ENCODE data around the gene IPP. TPM values are rescaled to one million over a fixed set of nuclear protein-coding genes. Genes with fewer than 3 reads are reported as not detected.

IPP gene
- total RNA-seq, 3 donors from 2014 or later = 10.5 to 15.4 (median 11.4) TPM

GRCh38 chr1:45789601-45790000, 39.1 kb upstream of the IPP start:
- TF ChIP-seq POLR2AphosphoS5 (IDR thresholded peaks at IDR 0.05) (no peak), CTCF (IDR thresholded peaks at IDR 0.05) (no peak), POLR2A (IDR thresholded peaks at IDR 0.05) (no peak)
- intact Hi-C loops (cut with DNase I; ENCODE audit: low total_unique reads) = no loop called here
- H3K27me3 ChIP-seq = no peaks in the 10 kb centered on the region
- DNase-seq (ENCODE audit: low spot score in 2 of 2) = no peak
- H3K9me3 ChIP-seq = no peaks in the 10 kb centered on the region
- H3K4me3 ChIP-seq = no peak overlapping the region
- H3K4me1 ChIP-seq = no peaks in the 10 kb centered on the region
- no peaks in the 10 kb centered on the region for H3K36me3 ChIP-seq
- H3K27ac ChIP-seq = no peak overlapping the region

GRCh38 chr1:45787905-45788304, 37.5 kb upstream of the IPP start:
- DNase-seq (ENCODE audit: low spot score in 2 of 2) = no peak
- Histone ChIP-seq H3K4me3 (no peak overlapping the region), H3K4me1 (no peaks in the 10 kb centered on the region), H3K27me3 (no peaks in the 10 kb centered on the region), H3K27ac (no peak overlapping the region), H3K9me3 (no peaks in the 10 kb centered on the region), H3K36me3 (no peaks in the 10 kb centered on the region)
- intact Hi-C loops (cut with DNase I; ENCODE audit: low total_unique reads) = no loop called here
- TF ChIP-seq CTCF (IDR thresholded peaks at IDR 0.05) = no peak
- no peak for TF ChIP-seq POLR2AphosphoS5 (IDR thresholded peaks at IDR 0.05)
- TF ChIP-seq POLR2A (IDR thresholded peaks at IDR 0.05) = no peak

- TF ChIP-seq POLR2AphosphoS5 (IDR thresholded peaks at IDR 0.05) (no peak), CTCF (IDR thresholded peaks at IDR 0.05) (no peak), POLR2A (IDR thresholded peaks at IDR 0.05) (no peak)
- Histone ChIP-seq H3K4me3 (no peak overlapping the region), H3K27ac (no peak overlapping the region), H3K9me3 (no peaks in the 10 kb centered on the region), H3K4me1 (no peaks in the 10 kb centered on the region), H3K36me3 (no peaks in the 10 kb centered on the region), H3K27me3 (no peaks in the 10 kb centered on the region)
- DNase-seq (ENCODE audit: low spot score in 2 of 2) = no peak
- intact Hi-C loops (cut with DNase I; ENCODE audit: low total_unique reads) = no loop called here
Observed at GRCh38 chr1:45785583-45785982, 35.1 kb upstream of the IPP start.

GRCh38 chr1:45775794-45776193, 25.3 kb upstream of the IPP start:
- no peaks in the 10 kb centered on the region for H3K27me3 ChIP-seq
- no peak for TF ChIP-seq POLR2A (IDR thresholded peaks at IDR 0.05)

GRCh38 chr1:45772971-45773370, 22.5 kb upstream of the IPP start:
- Histone ChIP-seq H3K9me3 (no peaks in the 10 kb centered on the region), H3K27me3 (no peaks in the 10 kb centered on the region), H3K27ac (no peak overlapping the region), H3K4me3 (no peak overlapping the region), H3K36me3 (no peaks in the 10 kb centered on the region), H3K4me1 (no peaks in the 10 kb centered on the region)
- intact Hi-C loops (cut with DNase I; ENCODE audit: low total_unique reads) = no loop called here
- no peak for TF ChIP-seq POLR2A (IDR thresholded peaks at IDR 0.05)
- no peak for TF ChIP-seq POLR2AphosphoS5 (IDR thresholded peaks at IDR 0.05)
- TF ChIP-seq CTCF (IDR thresholded peaks at IDR 0.05) = no peak
- DNase-seq (ENCODE audit: low spot score in 2 of 2) = no peak

More at GRCh38 chr1:45775794-45776193, 25.3 kb upstream of the IPP start:
- Histone ChIP-seq H3K4me3 (no peak overlapping the region), H3K36me3 (no peaks in the 10 kb centered on the region), H3K9me3 (no peaks in the 10 kb centered on the region), H3K27ac (no peak overlapping the region), H3K4me1 (no peaks in the 10 kb centered on the region)
- intact Hi-C loops (cut with DNase I; ENCODE audit: low total_unique reads) = no loop called here
- no peak for DNase-seq (ENCODE audit: low spot score in 2 of 2)

Measured in breast epithelium (tissue), 4 donors.